HepG2 (cell line): ENCODE data around the gene SLC13A5. TPM values are rescaled to one million over a fixed set of nuclear protein-coding genes. Genes with fewer than 3 reads are reported as not detected.

Experiments
- ATAC-seq: fragments of 200-7000 bp; cut with Tn5 transposase; 3 replicates; pipeline ENCODE4 v1.9.1; 2020; ENCODE audit warnings: mild to moderate bottlenecking, moderate library complexity
- BruUV-seq: library from RNA; stranded (reverse); fragments of 400-500 nt; replicated peaks from 2 replicates; lab custom pipeline; 2021; lab: Mats Ljungman, UMichigan
- CTCF ChIA-PET: fragments of 300-600 bp; formaldehyde crosslinking; extraction: SDS; loops from one replicate; lab custom pipeline; 2021; ENCODE audit warnings: low total read pairs, inconsistent platforms, low intra/inter-chr PET ratio; lab: Yijun Ruan, JAX
- POLR2A ChIA-PET: fragments of 350-600 bp; sonication (Branson Sonifier 250); formaldehyde crosslinking; loops from one replicate; lab custom pipeline; 2020; ENCODE audit warnings: antibody characterized with exemption, inconsistent platforms; lab: Yijun Ruan, JAX
- DNase-seq: peaks from one replicate; pipeline ENCODE4 v3.0.0-alpha.2; 2015; ENCODE audit warnings: low spot score
- FAIRE-seq: peaks from 3 replicates; lab custom pipeline; 2011; peaks lifted over from hg19 to GRCh38; lab: Jason Lieb, UNC
- H2AFZ ChIP-seq: one replicate; pipeline ENCODE4 v1.6.1; 2011; ENCODE audit warnings: low read length, inconsistent platforms
- H3K27ac ChIP-seq: fragments of 300-600 bp; 3 replicates; pipeline ENCODE4 v1.8.0; 2011; ENCODE audit warnings: mixed run types, mild to moderate bottlenecking, mixed read lengths, low read length, inconsistent platforms; ENCODE audit not compliant: insufficient read depth; ENCODE audit errors: extremely low read length
- H3K27me3 ChIP-seq, 2 experiments: fragments of 200-600 bp in 1 of 2; 2 replicates in 1 of 2; 3 replicates in 1 of 2; pipeline versions ENCODE4 v1.6.0 to v1.8.0; 2011; ENCODE audit warnings: low read length in 2 of 2, mild to moderate bottlenecking in 2 of 2, moderate library complexity in 2 of 2, inconsistent platforms in 1 of 2; ENCODE audit not compliant: insufficient read depth in 2 of 2, control insufficient read depth in 1 of 2
- H3K36me3 ChIP-seq, 2 experiments: fragments of 200-600 bp in 1 of 2; replicated peaks in 1 of 2; 2 replicates in 1 of 2; 3 replicates in 1 of 2; pipeline versions ENCODE4 v1.5.1 to v1.8.0; 2011; ENCODE audit warnings: low read length in 2 of 2, inconsistent platforms in 1 of 2; ENCODE audit not compliant: insufficient read depth in 2 of 2, control insufficient read depth in 1 of 2
- H3K4me1 ChIP-seq: 2 replicates; pipeline ENCODE4 v1.5.1; 2012; ENCODE audit warnings: low read length, inconsistent platforms; ENCODE audit not compliant: insufficient read depth
- H3K4me2 ChIP-seq: 2 replicates; pipeline ENCODE4 v1.6.0; 2011; ENCODE audit warnings: low read depth, low read length, inconsistent platforms
- H3K4me3 ChIP-seq, 3 experiments: fragments of 200-600 bp in 1 of 3; sonication (generic), shearing (Covaris generic) in 1 of 3; replicated peaks in 1 of 3; 2 replicates each; pipeline ENCODE4 v1.5.1; 2011 to 2016; ENCODE audit warnings: low read length in 3 of 3, inconsistent platforms in 2 of 3, low read depth in 2 of 3, mild to moderate bottlenecking in 2 of 3, control low read depth in 1 of 3, mixed read lengths in 1 of 3; ENCODE audit not compliant: insufficient read depth in 1 of 3
- H3K79me2 ChIP-seq: one replicate; pipeline ENCODE4 v1.6.1; 2011; ENCODE audit warnings: low read length, inconsistent platforms; ENCODE audit not compliant: insufficient read depth
- H3K9ac ChIP-seq: 2 replicates; pipeline ENCODE4 v1.6.0; 2011; ENCODE audit warnings: mild to moderate bottlenecking, low read depth, low read length, inconsistent platforms; ENCODE audit not compliant: insufficient read depth
- H3K9me3 ChIP-seq: 2 replicates; pipeline ENCODE4 v1.5.1; 2012; ENCODE audit warnings: mild to moderate bottlenecking, low read length
- H4K20me1 ChIP-seq: 2 replicates; pipeline ENCODE4 v1.6.0; 2011; ENCODE audit warnings: inconsistent platforms, mild to moderate bottlenecking, low read length, moderate library complexity; ENCODE audit not compliant: insufficient read depth
- BATF2 ChIP-seq: sonication (generic); formaldehyde crosslinking; IDR thresholded peaks from 2 replicates; pipeline ENCODE4 v1.8.0; 2022; ENCODE audit warnings: mild to moderate bottlenecking, missing genetic modification reagents, moderate library complexity
- CEBPG ChIP-seq: IDR thresholded peaks from 2 replicates; pipeline ENCODE4 v1.6.1; 2016
- EP300 ChIP-seq, 3 experiments: sonication (generic) in 1 of 3; formaldehyde crosslinking in 1 of 3; IDR thresholded peaks; 2 replicates each; pipeline versions ENCODE4 v1.5.1 to v1.6.1; 2011 to 2020; ENCODE audit warnings: low read depth in 2 of 3, low read length in 2 of 3, borderline replicate concordance in 1 of 3, improper control_type of control experiment in 1 of 3, mild to moderate bottlenecking in 1 of 3, missing genetic modification reagents in 1 of 3, moderate library complexity in 1 of 3
- FOXA3 ChIP-seq: IDR thresholded peaks from 2 replicates; pipeline ENCODE4 v1.6.1; 2016; ENCODE audit warnings: missing genetic modification reagents, missing compliant biosample characterization
- GATAD2A ChIP-seq: IDR thresholded peaks from 2 replicates; pipeline ENCODE4 v1.6.1; 2016
- HNF1A ChIP-seq, 2 experiments: sonication (generic) in 1 of 2; formaldehyde crosslinking in 1 of 2; IDR thresholded peaks; 2 replicates each; pipeline versions ENCODE4 v1.4.0 to v1.6.1; 2016 to 2020; ENCODE audit warnings: borderline replicate concordance in 1 of 2, low read depth in 1 of 2, mild to moderate bottlenecking in 1 of 2, missing genetic modification reagents in 1 of 2
- HOXA5 ChIP-seq: sonication (generic); formaldehyde crosslinking; IDR thresholded peaks from 2 replicates; pipeline ENCODE4 v1.4.0; 2020; ENCODE audit warnings: missing genetic modification reagents
- KAT2B ChIP-seq: fragments of 150-350 bp; IDR thresholded peaks from 2 replicates; pipeline ENCODE4 v1.6.1; 2014; ENCODE audit warnings: low read depth, low read length, borderline replicate concordance
- KMT2A ChIP-seq: sonication (generic); formaldehyde crosslinking; IDR thresholded peaks from 2 replicates; pipeline ENCODE4 v1.4.0; 2020; ENCODE audit warnings: missing genetic modification reagents
- MBD4 ChIP-seq: IDR thresholded peaks from 2 replicates; pipeline ENCODE4 v1.6.1; 2012; ENCODE audit warnings: low read length, inconsistent platforms, borderline replicate concordance
- SKI ChIP-seq: fragments of 450-650 bp; IDR thresholded peaks from one replicate; pipeline ENCODE4 v1.6.1; 2018; ENCODE audit warnings: mild to moderate bottlenecking; ENCODE audit not compliant: partially characterized antibody
- SOX13 ChIP-seq, 3 experiments: fragments of 450-650 bp in 1 of 3; sonication (generic) in 1 of 3; formaldehyde crosslinking in 1 of 3; IDR thresholded peaks in 2 of 3; conservative IDR thresholded peaks in 1 of 3; 2 replicates each; pipeline versions ENCODE4 v1.5.0 to v1.6.1; 2016 to 2020; ENCODE audit warnings: antibody characterized with exemption in 1 of 3, mild to moderate bottlenecking in 1 of 3, missing compliant biosample characterization in 1 of 3, missing genetic modification reagents in 1 of 3, moderate library complexity in 1 of 3
- THAP7 ChIP-seq: sonication (generic); formaldehyde crosslinking; IDR thresholded peaks from 2 replicates; pipeline ENCODE4 v1.8.1; 2023; ENCODE audit warnings: mild to moderate bottlenecking, missing genetic modification reagents
- ZEB1 ChIP-seq: IDR thresholded peaks from 2 replicates; pipeline ENCODE4 v1.6.1; 2012; ENCODE audit warnings: mild to moderate bottlenecking, low read depth, inconsistent platforms; ENCODE audit not compliant: insufficient replicate concordance
- ZNF225 ChIP-seq: sonication (generic); formaldehyde crosslinking; IDR thresholded peaks from 2 replicates; pipeline ENCODE4 v1.4.0; 2020; ENCODE audit warnings: mild to moderate bottlenecking, missing genetic modification reagents
- ZNF331 ChIP-seq: sonication (generic); formaldehyde crosslinking; IDR thresholded peaks from 2 replicates; pipeline ENCODE4 v1.4.0; 2020; ENCODE audit warnings: missing genetic modification reagents
- ZNF558 ChIP-seq: sonication (generic); formaldehyde crosslinking; IDR thresholded peaks from 2 replicates; pipeline ENCODE4 v1.9.0; 2022; ENCODE audit warnings: mild to moderate bottlenecking, missing genetic modification reagents, borderline replicate concordance
- ZNF879 ChIP-seq: sonication (generic); formaldehyde crosslinking; IDR thresholded peaks from 2 replicates; pipeline ENCODE4 v1.8.1; 2023; ENCODE audit warnings: missing genetic modification reagents
- whole genome bisulfite sequencing: methylation state at CpG from one replicate; pipeline ENCODE4 v1.1.6; 2017; ENCODE audit warnings: low lambda C conversion rate; 5-methylcytosine and 5-hydroxymethylcytosine counted together
- in situ Hi-C: cut with HindIII; loops from 2 replicates; pipeline ENCODE4 v1.10.0; 2017; ENCODE audit warnings: low pct_unique_long_range_greater_than_20kb; ENCODE audit not compliant: extremely low pct_ligation_motif_present
- intact Hi-C: fragments of 100-400 bp; cut with micrococcal nuclease; formaldehyde crosslinking; loops from one replicate; pipeline ENCODE4 v1.10.0; 2022; ENCODE audit not compliant: unreplicated experiment
- polyA plus RNA-seq, 8 experiments: library from polyadenylated mRNA; depleted of rRNA in 3 of 8; stranded (reverse) in 7 of 8; unstranded in 1 of 8; fragments of >200 nt; fragmentation: Illumina TruSeq in 4 of 8; extraction: Trizol in 4 of 8; gene quantifications; 2 replicates each; pipeline versions ENCODE4 v1.2.1 to v1.2.3, GENCODE V29; 2011 to 2016; ENCODE audit warnings: low read depth in 4 of 8, missing spikeins in 1 of 8, mixed read lengths in 1 of 8; ENCODE audit not compliant: insufficient read depth in 1 of 8
- total RNA-seq, 5 experiments: library from RNA; depleted of rRNA; stranded (reverse); fragments of >200 nt; fragmentation: Illumina TruSeq; extraction: Trizol; gene quantifications; 2 replicates each; pipeline ENCODE4 v1.2.3, GENCODE V29; 2016; ENCODE audit warnings: low read depth in 1 of 5

The SLC13A5 gene
- total and polyA plus RNA-seq, 2 of the 13 experiments (the other 11 are each of a cell fraction or from before 2014, with no cell fraction given): 42.8 to 310 TPM

GRCh38 chr17:6721744-6722143 is 8.6 kb upstream of the SLC13A5 start (continued):
- TF ChIP-seq THAP7 (CRISPR knock-in tag) (no peak), CEBPG (peak; percentile 77)

- Histone ChIP-seq H3K4me2 (no peak overlapping the region), H3K79me2 (peaks cover 12% of the 10 kb centered on the region), H3K4me3 (no peak overlapping the region), H3K9me3 (peaks cover 7% of the 10 kb centered on the region; the same call in 1 of the 2 replicates), H3K27me3 (no peaks in the 10 kb centered on the region; a peak in 1 of 5 replicates), H3K36me3 (no peaks in the 10 kb centered on the region), H3K27ac (no peak overlapping the region), H2AFZ (no peak overlapping the region), H3K9ac (no peak overlapping the region), H4K20me1 (no peaks in the 10 kb centered on the region), H3K4me1 (peaks cover 54% of the 10 kb centered on the region)
- intact Hi-C loops (loop anchor here (10.0 kb wide), 1 partner anchor 78 kb away; no protein-coding TSS in a partner anchor), in situ Hi-C loops (no loop called here)
- 2% methylated on average over 2 of the region's 2 CpGs for WGBS
- ATAC-seq (no peak), FAIRE-seq (no peak), DNase-seq (peak; percentile 35)
- BruUV-seq: no TSS peak
- ChIA-PET CTCF (interaction anchor here (1.2 kb wide), 1 partner anchor 51 kb away, joined by 3 read pairs; no protein-coding TSS in a partner anchor), POLR2A (interaction anchor here (0.7 to 7.8 kb wide), 3 partner anchors 17 to 36 kb away, joined by 3 to 419 read pairs (median 3); no protein-coding TSS in a partner anchor)
- no peak for TF ChIP-seq BATF2
- TF ChIP-seq ZNF225 (CRISPR knock-in tag): no peak
- TF ChIP-seq MBD4: no peak
- no peak for TF ChIP-seq KMT2A (CRISPR knock-in tag)
- TF ChIP-seq GATAD2A (CRISPR knock-in tag): peak; percentile 45; the same call in 1 of the 2 replicates
- TF ChIP-seq SKI: no peak
- TF ChIP-seq KAT2B: no peak
- no peak for TF ChIP-seq ZNF558
- no peak for TF ChIP-seq ZNF331 (CRISPR knock-in tag)
- TF ChIP-seq EP300 (IDR thresholded peaks at IDR 0.05; ENCODE audit: low read depth in 2 of 2, low read length in 2 of 2): 0 out of 4 replicates have a peak, but pooled peaks of 1 of the 2 experiments have one; percentile 5
- TF ChIP-seq EP300 (CRISPR knock-in tag; IDR thresholded peaks at IDR 0.05; ENCODE audit: borderline replicate concordance): no peak
- TF ChIP-seq HNF1A (IDR thresholded peaks at IDR 0.05; ENCODE audit: low read depth): peak; percentile 69
- TF ChIP-seq HNF1A (CRISPR knock-in tag; IDR thresholded peaks at IDR 0.05; ENCODE audit: borderline replicate concordance): peak; percentile 52; the same call in 1 of the 2 replicates
- peak; percentile 31; the same call in 1 of the 2 replicates for TF ChIP-seq FOXA3 (CRISPR knock-in tag)
- TF ChIP-seq SOX13 (IDR thresholded peaks at IDR 0.05): no peak
- TF ChIP-seq SOX13 (CRISPR knock-in tag; conservative IDR thresholded peaks at IDR 0.05 in 1 of 2, IDR thresholded peaks at IDR 0.05 in 1 of 2): no peak
- TF ChIP-seq ZEB1: no peak
- no peak for TF ChIP-seq ZNF879 (CRISPR knock-in tag)
- no peak for TF ChIP-seq HOXA5 (CRISPR knock-in tag)
Measured at GRCh38 chr17:6716736-6717135, 3.6 kb upstream of the SLC13A5 start.
